OCI-LY1 (cell line): Measurements from ENCODE around the gene SLC37A1.

ENCODE experiments used
- H2AFZ ChIP-seq: fragments of 200-600 bp; sonication (generic), shearing (Covaris generic); 2 replicates; pipeline ENCODE4 v1.6.0; 2014; ENCODE audit warnings: antibody characterized with exemption, mild to moderate bottlenecking, low read length
- H3F3A ChIP-seq: fragments of 200-600 bp; sonication (generic), shearing (Covaris generic); 2 replicates; pipeline ENCODE4 v1.6.0; 2014; ENCODE audit warnings: mild to moderate bottlenecking, antibody characterized with exemption, low read length, moderate library complexity; ENCODE audit not compliant: insufficient read depth
- H3K27ac ChIP-seq: fragments of 200-600 bp; sonication (generic); 2 replicates; pipeline ENCODE4 v1.5.1; 2014; ENCODE audit warnings: low read length, mixed run types, mild to moderate bottlenecking, low read depth; ENCODE audit not compliant: poor library complexity, severe bottlenecking
- H3K27me3 ChIP-seq: fragments of 200-600 bp; sonication (generic); 2 replicates; pipeline ENCODE4 v1.6.0; 2014; ENCODE audit warnings: antibody characterized with exemption, mild to moderate bottlenecking, low read length, moderate library complexity; ENCODE audit not compliant: insufficient read depth
- H3K36me3 ChIP-seq: fragments of 200-600 bp; sonication (generic); 2 replicates; pipeline ENCODE4 v1.6.1; 2014; ENCODE audit warnings: mild to moderate bottlenecking, antibody characterized with exemption, low read length, moderate library complexity, mixed read lengths; ENCODE audit not compliant: insufficient read depth
- H3K4me1 ChIP-seq: fragments of 200-600 bp; sonication (generic); 2 replicates; pipeline ENCODE4 v1.5.1; 2014; ENCODE audit warnings: mild to moderate bottlenecking, low read length, moderate library complexity; ENCODE audit not compliant: insufficient read depth, severe bottlenecking
- H3K4me2 ChIP-seq: fragments of 200-600 bp; sonication (generic), shearing (Covaris generic); 2 replicates; pipeline ENCODE4 v1.6.1; 2014; ENCODE audit warnings: low read length
- H3K4me3 ChIP-seq: fragments of 200-600 bp; sonication (generic); 2 replicates; pipeline ENCODE4 v1.5.1; 2014; ENCODE audit warnings: low read length, low read depth, mild to moderate bottlenecking, mixed read lengths; ENCODE audit not compliant: poor library complexity, severe bottlenecking
- H3K79me2 ChIP-seq: fragments of 200-600 bp; shearing (Covaris generic); 2 replicates; pipeline ENCODE4 v1.6.1; 2016; ENCODE audit warnings: mixed run types, low read length, mixed read lengths; ENCODE audit not compliant: insufficient read depth
- H3K9ac ChIP-seq: fragments of 200-600 bp; sonication (generic), shearing (Covaris generic); 2 replicates; pipeline ENCODE4 v1.6.1; 2014; ENCODE audit warnings: mild to moderate bottlenecking, low read length, mixed read lengths
- H3K9me2 ChIP-seq: fragments of 200-600 bp; sonication (generic), shearing (Covaris generic); 2 replicates; pipeline ENCODE4 v1.6.1; 2014; ENCODE audit warnings: low read depth, mild to moderate bottlenecking, low read length, mixed read lengths
- H3K9me3 ChIP-seq: fragments of 200-600 bp; shearing (Covaris generic); 2 replicates; pipeline ENCODE4 v1.6.1; 2014; ENCODE audit warnings: low read length, mixed read lengths
- H4K20me1 ChIP-seq: fragments of 200-600 bp; sonication (generic), shearing (Covaris generic); 2 replicates; pipeline ENCODE4 v1.6.0; 2016; ENCODE audit warnings: mild to moderate bottlenecking, low read length; ENCODE audit not compliant: insufficient read depth
- EZH2 ChIP-seq: fragments of 200-600 bp; sonication (generic), shearing (Covaris generic); IDR thresholded peaks from 2 replicates; pipeline ENCODE4 v1.8.0; 2017; ENCODE audit warnings: borderline replicate concordance, mixed run types, mild to moderate bottlenecking, antibody characterized with exemption, low read length, moderate library complexity, mixed read lengths
- TF ChIP-seq, protein P1 (sequence below): fragments of 200-600 bp; sonication (generic), shearing (Covaris generic); IDR thresholded peaks from 2 replicates; pipeline ENCODE4 v1.5.1; 2017; ENCODE audit warnings: mild to moderate bottlenecking, antibody characterized with exemption, low read length, moderate library complexity, mixed read lengths

Gene SLC37A1

DNA sequence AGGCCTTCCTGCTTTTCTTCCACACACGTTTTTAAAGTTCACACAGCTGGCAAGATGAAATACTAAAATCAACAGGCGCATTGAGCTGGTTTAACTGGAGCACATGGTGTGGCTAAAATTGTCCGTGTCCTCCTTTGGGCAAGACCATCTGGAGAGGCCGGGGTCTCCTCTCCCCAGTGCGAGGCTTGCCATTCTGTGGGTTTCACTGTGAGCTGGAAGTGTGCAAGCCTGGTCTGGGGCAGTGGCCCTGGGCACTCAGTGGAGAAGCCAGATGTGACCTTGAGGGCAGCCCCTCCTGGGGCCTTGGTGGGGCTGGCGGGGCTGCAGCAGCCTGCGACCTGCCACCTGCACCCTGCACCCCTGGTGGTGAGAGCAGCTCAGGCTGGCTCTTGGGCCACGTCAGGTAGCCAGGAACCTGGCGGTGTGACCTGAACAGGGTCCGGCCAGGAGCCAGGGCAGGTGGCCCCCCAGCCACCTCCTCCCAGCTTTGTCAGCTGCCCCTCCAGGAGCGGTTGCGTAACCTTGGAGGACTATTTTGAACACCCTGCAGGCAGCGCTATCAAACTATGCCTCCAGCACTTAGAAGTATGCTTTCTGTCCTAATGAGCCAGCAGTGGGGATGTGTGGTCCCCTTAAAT, 52.4 kb downstream of the SLC37A1 start:
- H3K9me2 ChIP-seq, result no peaks in the 10 kb centered on the region
- H3F3A ChIP-seq, result no peaks in the 10 kb centered on the region
- no peaks in the 10 kb centered on the region for H3K79me2 ChIP-seq
- TF ChIP-seq, protein P1, sequence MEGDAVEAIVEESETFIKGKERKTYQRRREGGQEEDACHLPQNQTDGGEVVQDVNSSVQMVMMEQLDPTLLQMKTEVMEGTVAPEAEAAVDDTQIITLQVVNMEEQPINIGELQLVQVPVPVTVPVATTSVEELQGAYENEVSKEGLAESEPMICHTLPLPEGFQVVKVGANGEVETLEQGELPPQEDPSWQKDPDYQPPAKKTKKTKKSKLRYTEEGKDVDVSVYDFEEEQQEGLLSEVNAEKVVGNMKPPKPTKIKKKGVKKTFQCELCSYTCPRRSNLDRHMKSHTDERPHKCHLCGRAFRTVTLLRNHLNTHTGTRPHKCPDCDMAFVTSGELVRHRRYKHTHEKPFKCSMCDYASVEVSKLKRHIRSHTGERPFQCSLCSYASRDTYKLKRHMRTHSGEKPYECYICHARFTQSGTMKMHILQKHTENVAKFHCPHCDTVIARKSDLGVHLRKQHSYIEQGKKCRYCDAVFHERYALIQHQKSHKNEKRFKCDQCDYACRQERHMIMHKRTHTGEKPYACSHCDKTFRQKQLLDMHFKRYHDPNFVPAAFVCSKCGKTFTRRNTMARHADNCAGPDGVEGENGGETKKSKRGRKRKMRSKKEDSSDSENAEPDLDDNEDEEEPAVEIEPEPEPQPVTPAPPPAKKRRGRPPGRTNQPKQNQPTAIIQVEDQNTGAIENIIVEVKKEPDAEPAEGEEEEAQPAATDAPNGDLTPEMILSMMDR, result no peak
- TF ChIP-seq EZH2, result no peak
- no peak overlapping the region for H3K4me3 ChIP-seq
- no peaks in the 10 kb centered on the region for H3K27me3 ChIP-seq
- H3K36me3 ChIP-seq, result peaks cover 9% of the 10 kb centered on the region; the same call in 1 of the 2 replicates
- no peak overlapping the region for H3K9ac ChIP-seq
- H2AFZ ChIP-seq, result no peak overlapping the region
- no peaks in the 10 kb centered on the region for H3K9me3 ChIP-seq
- H3K4me1 ChIP-seq, result peaks cover 39% of the 10 kb centered on the region
- no peak overlapping the region for H3K4me2 ChIP-seq
- H3K27ac ChIP-seq, result no peak overlapping the region
- H4K20me1 ChIP-seq, result no peaks in the 10 kb centered on the region

DNA sequence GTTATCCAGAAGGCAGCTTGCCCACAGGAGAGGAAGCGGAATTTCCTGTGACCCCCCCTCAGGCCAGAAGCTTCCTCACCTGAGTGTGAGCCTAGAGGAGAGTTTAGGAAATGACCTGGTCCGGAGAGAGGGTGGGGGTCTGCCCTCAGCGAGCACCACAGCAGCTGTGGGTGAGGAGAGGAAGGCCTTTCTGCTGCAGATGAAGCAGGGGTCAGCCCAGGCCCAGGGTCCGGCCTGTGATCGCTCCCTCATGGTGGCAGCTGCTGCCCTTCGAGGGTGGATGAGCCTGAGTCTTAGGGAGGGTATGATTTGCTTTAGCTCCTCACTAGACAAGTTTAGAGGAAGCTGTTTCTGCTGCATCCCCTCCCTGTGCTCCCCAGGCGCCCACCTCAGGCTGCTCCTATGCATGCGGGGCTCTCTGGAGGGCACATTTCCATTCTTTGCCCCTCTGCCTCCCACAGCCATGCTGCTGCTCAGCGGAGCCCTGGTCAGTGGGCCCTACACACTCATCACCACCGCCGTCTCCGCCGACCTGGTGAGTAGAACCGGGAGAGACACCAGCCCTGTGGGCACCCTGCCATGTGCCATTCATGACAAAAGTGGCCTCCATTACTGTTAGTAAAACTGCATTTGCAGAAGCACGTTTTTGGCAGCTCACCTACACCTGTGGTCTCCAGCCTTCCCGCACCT, 53.0 kb downstream of the SLC37A1 start:
- H2AFZ ChIP-seq, result no peak overlapping the region
- H3F3A ChIP-seq, result no peaks in the 10 kb centered on the region
- no peak overlapping the region for H3K9ac ChIP-seq
- peaks cover 10% of the 10 kb centered on the region; the same call in 1 of the 2 replicates for H3K36me3 ChIP-seq
- no peak overlapping the region for H3K4me2 ChIP-seq
- no peaks in the 10 kb centered on the region for H4K20me1 ChIP-seq
- no peaks in the 10 kb centered on the region for H3K27me3 ChIP-seq
- H3K4me3 ChIP-seq, result no peak overlapping the region
- no peak overlapping the region for H3K27ac ChIP-seq
- no peaks in the 10 kb centered on the region for H3K79me2 ChIP-seq
- TF ChIP-seq EZH2, result no peak
- TF ChIP-seq, protein P1, result no peak
- H3K4me1 ChIP-seq, result peaks cover 32% of the 10 kb centered on the region
- no peaks in the 10 kb centered on the region for H3K9me2 ChIP-seq
- H3K9me3 ChIP-seq, result no peaks in the 10 kb centered on the region

DNA sequence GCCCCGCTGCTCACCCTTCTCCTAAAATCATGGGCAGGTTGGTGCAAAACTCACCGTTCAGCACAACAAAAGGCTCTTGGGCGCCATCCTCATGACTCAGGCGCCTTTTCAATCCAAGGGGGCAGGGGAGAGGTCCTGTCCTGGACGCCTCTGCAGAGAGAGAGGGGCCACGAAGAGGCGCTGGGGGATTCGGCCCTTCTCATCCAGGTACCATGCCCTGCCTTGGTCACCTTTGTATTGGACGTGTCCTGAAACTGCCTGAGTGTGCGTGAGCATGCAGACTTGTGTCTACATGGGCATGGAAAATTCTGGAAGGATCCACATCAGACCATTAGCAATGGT, 53.5 kb downstream of the SLC37A1 start:
- H3K9me2 ChIP-seq, result no peaks in the 10 kb centered on the region
- no peak overlapping the region for H3K4me2 ChIP-seq
- H3K36me3 ChIP-seq, result peaks cover 10% of the 10 kb centered on the region; the same call in 1 of the 2 replicates
- H3K79me2 ChIP-seq, result no peaks in the 10 kb centered on the region
- H2AFZ ChIP-seq, result no peak overlapping the region
- TF ChIP-seq, protein P1, result no peak
- TF ChIP-seq EZH2, result no peak
- H3K4me1 ChIP-seq, result peaks cover 27% of the 10 kb centered on the region
- no peaks in the 10 kb centered on the region for H3F3A ChIP-seq
- H3K9ac ChIP-seq, result no peak overlapping the region
- no peaks in the 10 kb centered on the region for H3K9me3 ChIP-seq
- H4K20me1 ChIP-seq, result no peaks in the 10 kb centered on the region
- no peaks in the 10 kb centered on the region for H3K27me3 ChIP-seq
- no peak overlapping the region for H3K4me3 ChIP-seq
- H3K27ac ChIP-seq, result no peak overlapping the region
